Body of pancreas (tissue), 4 donors: ENCODE results near the gene PTPRB.

Experiments used
- CTCF ChIP-seq, 7 experiments: fragments of 450-650 bp in 4 of 7; fragments of 200-600 bp in 3 of 7; sonication (generic) in 3 of 7; IDR thresholded peaks; one replicate each; pipeline ENCODE4 v1.5.1; 2016 to 2019; ENCODE audit warnings: antibody characterized with exemption in 7 of 7
- POLR2A ChIP-seq, 3 donors: fragments of 450-650 bp; IDR thresholded peaks; one replicate each; pipeline ENCODE4 v1.6.1; 2016; ENCODE audit warnings: antibody characterized with exemption in 3 of 3, mild to moderate bottlenecking in 2 of 3

GRCh38 chr12:70540996-70541395, 96.2 kb downstream of the PTPRB start:
- TF ChIP-seq POLR2A (IDR thresholded peaks at IDR 0.05) (no peak), CTCF (IDR thresholded peaks at IDR 0.05) (no peak)
